Measurements from ENCODE around the gene IKZF1. TPM values are rescaled to one million over a fixed set of nuclear protein-coding genes. Genes with fewer than 3 reads are reported as not detected.

IKZF1 gene
- total and polyA plus RNA-seq, 2 of the 13 experiments (the other 11 are each of a cell fraction or from before 2014, with no cell fraction given) = not detected

DNA sequence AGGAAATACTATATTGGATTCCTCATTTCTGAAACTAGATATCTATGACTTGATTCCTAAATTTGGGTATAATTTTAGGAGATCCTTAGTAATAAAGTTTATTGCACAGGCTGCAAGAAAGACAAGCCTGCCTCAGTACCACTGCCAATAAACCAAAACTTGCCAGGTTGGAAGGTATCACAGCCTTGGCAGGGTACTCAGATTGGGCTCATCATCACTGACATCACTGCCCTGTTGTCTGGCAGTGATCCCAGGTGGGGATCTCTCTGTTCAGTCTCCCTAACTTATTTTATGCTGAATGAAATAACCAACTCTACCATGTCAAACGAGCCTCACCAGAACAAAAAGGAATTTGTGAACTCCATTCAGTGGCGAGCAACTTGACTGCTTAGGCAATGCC is 126.8 kb downstream of the IKZF1 start:
- BruUV-seq (replicated peaks) = no TSS peak
- in situ Hi-C loops (cut with HindIII; ENCODE audit: extremely low pct_ligation_motif_present, low pct_unique_long_range_greater_than_20kb) = no loop called here
- TF ChIP-seq, protein P1, sequence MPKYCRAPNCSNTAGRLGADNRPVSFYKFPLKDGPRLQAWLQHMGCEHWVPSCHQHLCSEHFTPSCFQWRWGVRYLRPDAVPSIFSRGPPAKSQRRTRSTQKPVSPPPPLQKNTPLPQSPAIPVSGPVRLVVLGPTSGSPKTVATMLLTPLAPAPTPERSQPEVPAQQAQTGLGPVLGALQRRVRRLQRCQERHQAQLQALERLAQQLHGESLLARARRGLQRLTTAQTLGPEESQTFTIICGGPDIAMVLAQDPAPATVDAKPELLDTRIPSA (CRISPR knock-in tag; IDR thresholded peaks at IDR 0.05; ENCODE audit: borderline replicate concordance) = no peak
- TF ChIP-seq U2AF1 (optimal IDR thresholded peaks at IDR 0.05; ENCODE audit: low read depth, low read length) (no peak), ZNF501 (CRISPR knock-in tag; IDR thresholded peaks at IDR 0.05) (no peak), JUN (CRISPR knock-in tag; IDR thresholded peaks at IDR 0.05) (no peak), ZNF530 (CRISPR knock-in tag; IDR thresholded peaks at IDR 0.05; ENCODE audit: low read depth) (no peak), RFX1 (IDR thresholded peaks at IDR 0.05) (no peak), THAP11 (CRISPR knock-in tag; IDR thresholded peaks at IDR 0.05) (no peak), ZNF367 (CRISPR knock-in tag; IDR thresholded peaks at IDR 0.05; ENCODE audit: borderline replicate concordance) (no peak), ZBTB42 (CRISPR knock-in tag; IDR thresholded peaks at IDR 0.05) (no peak)
- TF ChIP-seq, protein P2, sequence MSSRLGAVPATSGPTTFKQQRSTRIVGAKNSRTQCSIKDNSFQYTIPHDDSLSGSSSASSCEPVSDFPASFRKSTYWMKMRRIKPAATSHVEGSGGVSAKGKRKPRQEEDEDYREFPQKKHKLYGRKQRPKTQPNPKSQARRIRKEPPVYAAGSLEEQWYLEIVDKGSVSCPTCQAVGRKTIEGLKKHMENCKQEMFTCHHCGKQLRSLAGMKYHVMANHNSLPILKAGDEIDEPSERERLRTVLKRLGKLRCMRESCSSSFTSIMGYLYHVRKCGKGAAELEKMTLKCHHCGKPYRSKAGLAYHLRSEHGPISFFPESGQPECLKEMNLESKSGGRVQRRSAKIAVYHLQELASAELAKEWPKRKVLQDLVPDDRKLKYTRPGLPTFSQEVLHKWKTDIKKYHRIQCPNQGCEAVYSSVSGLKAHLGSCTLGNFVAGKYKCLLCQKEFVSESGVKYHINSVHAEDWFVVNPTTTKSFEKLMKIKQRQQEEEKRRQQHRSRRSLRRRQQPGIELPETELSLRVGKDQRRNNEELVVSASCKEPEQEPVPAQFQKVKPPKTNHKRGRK (CRISPR knock-in tag; IDR thresholded peaks at IDR 0.05) = no peak
- TF ChIP-seq, protein P3, sequence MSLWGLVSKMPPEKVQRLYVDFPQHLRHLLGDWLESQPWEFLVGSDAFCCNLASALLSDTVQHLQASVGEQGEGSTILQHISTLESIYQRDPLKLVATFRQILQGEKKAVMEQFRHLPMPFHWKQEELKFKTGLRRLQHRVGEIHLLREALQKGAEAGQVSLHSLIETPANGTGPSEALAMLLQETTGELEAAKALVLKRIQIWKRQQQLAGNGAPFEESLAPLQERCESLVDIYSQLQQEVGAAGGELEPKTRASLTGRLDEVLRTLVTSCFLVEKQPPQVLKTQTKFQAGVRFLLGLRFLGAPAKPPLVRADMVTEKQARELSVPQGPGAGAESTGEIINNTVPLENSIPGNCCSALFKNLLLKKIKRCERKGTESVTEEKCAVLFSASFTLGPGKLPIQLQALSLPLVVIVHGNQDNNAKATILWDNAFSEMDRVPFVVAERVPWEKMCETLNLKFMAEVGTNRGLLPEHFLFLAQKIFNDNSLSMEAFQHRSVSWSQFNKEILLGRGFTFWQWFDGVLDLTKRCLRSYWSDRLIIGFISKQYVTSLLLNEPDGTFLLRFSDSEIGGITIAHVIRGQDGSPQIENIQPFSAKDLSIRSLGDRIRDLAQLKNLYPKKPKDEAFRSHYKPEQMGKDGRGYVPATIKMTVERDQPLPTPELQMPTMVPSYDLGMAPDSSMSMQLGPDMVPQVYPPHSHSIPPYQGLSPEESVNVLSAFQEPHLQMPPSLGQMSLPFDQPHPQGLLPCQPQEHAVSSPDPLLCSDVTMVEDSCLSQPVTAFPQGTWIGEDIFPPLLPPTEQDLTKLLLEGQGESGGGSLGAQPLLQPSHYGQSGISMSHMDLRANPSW (CRISPR knock-in tag; IDR thresholded peaks at IDR 0.05; ENCODE audit: borderline replicate concordance) = no peak
- TF ChIP-seq, protein P4, sequence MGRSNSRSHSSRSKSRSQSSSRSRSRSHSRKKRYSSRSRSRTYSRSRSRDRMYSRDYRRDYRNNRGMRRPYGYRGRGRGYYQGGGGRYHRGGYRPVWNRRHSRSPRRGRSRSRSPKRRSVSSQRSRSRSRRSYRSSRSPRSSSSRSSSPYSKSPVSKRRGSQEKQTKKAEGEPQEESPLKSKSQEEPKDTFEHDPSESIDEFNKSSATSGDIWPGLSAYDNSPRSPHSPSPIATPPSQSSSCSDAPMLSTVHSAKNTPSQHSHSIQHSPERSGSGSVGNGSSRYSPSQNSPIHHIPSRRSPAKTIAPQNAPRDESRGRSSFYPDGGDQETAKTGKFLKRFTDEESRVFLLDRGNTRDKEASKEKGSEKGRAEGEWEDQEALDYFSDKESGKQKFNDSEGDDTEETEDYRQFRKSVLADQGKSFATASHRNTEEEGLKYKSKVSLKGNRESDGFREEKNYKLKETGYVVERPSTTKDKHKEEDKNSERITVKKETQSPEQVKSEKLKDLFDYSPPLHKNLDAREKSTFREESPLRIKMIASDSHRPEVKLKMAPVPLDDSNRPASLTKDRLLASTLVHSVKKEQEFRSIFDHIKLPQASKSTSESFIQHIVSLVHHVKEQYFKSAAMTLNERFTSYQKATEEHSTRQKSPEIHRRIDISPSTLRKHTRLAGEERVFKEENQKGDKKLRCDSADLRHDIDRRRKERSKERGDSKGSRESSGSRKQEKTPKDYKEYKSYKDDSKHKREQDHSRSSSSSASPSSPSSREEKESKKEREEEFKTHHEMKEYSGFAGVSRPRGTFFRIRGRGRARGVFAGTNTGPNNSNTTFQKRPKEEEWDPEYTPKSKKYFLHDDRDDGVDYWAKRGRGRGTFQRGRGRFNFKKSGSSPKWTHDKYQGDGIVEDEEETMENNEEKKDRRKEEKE (IDR thresholded peaks at IDR 0.05) = no peak
- TF ChIP-seq, protein P5, sequence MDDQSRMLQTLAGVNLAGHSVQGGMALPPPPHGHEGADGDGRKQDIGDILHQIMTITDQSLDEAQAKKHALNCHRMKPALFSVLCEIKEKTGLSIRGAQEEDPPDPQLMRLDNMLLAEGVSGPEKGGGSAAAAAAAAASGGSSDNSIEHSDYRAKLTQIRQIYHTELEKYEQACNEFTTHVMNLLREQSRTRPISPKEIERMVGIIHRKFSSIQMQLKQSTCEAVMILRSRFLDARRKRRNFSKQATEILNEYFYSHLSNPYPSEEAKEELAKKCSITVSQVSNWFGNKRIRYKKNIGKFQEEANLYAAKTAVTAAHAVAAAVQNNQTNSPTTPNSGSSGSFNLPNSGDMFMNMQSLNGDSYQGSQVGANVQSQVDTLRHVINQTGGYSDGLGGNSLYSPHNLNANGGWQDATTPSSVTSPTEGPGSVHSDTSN (CRISPR knock-in tag; IDR thresholded peaks at IDR 0.05; ENCODE audit: borderline replicate concordance) = no peak
- TF ChIP-seq, protein P6, sequence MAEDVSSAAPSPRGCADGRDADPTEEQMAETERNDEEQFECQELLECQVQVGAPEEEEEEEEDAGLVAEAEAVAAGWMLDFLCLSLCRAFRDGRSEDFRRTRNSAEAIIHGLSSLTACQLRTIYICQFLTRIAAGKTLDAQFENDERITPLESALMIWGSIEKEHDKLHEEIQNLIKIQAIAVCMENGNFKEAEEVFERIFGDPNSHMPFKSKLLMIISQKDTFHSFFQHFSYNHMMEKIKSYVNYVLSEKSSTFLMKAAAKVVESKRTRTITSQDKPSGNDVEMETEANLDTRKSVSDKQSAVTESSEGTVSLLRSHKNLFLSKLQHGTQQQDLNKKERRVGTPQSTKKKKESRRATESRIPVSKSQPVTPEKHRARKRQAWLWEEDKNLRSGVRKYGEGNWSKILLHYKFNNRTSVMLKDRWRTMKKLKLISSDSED (CRISPR knock-in tag; IDR thresholded peaks at IDR 0.05) = no peak

More for the DNA sequence above, 126.8 kb downstream of the IKZF1 start:
- FAIRE-seq (no peak), ATAC-seq (no peak), DNase-seq (ENCODE audit: low spot score) (no peak)
- H3K4me3 ChIP-seq (replicated peaks in 1 of 3; ENCODE audit: insufficient read depth in 1 of 3, low read depth in 2 of 3, low read length in 3 of 3) = no peak overlapping the region
- H3K36me3 ChIP-seq (replicated peaks in 1 of 2; ENCODE audit: control insufficient read depth in 1 of 2, insufficient read depth in 2 of 2, low read length in 2 of 2) = no peaks in the 10 kb centered on the region
- no peaks in the 10 kb centered on the region for H4K20me1 ChIP-seq (ENCODE audit: insufficient read depth, low read length)
- no peaks in the 10 kb centered on the region for H3K27me3 ChIP-seq (ENCODE audit: control insufficient read depth in 1 of 2, insufficient read depth in 2 of 2, low read length in 2 of 2)
- POLR2A ChIA-PET = no interaction called here
- no peak overlapping the region for H3K27ac ChIP-seq (ENCODE audit: extremely low read length, insufficient read depth, low read length)
- intact Hi-C loops (cut with micrococcal nuclease; ENCODE audit: unreplicated experiment) = no loop called here
- 90% methylated on average over 2 of the region's 2 CpGs for WGBS (ENCODE audit: low lambda C conversion rate)
- no peaks in the 10 kb centered on the region for H3K9me3 ChIP-seq (ENCODE audit: low read length)
- no peak overlapping the region for H3K9ac ChIP-seq (ENCODE audit: insufficient read depth, low read depth, low read length)
- no peaks in the 10 kb centered on the region for H3K79me2 ChIP-seq (ENCODE audit: insufficient read depth, low read length)
- no peak overlapping the region for H2AFZ ChIP-seq (ENCODE audit: low read length)
- CTCF ChIA-PET (ENCODE audit: low intra/inter-chr PET ratio, low total read pairs) = no interaction called here
- peaks cover 13% of the 10 kb centered on the region for H3K4me1 ChIP-seq (ENCODE audit: insufficient read depth, low read length)
- H3K4me2 ChIP-seq (ENCODE audit: low read depth, low read length) = no peak overlapping the region
